Stomach (tissue), 4 donors: ENCODE data around the gene STIM2.

Experiments used
- CTCF ChIP-seq, 7 experiments: fragments of 450-650 bp in 4 of 7; fragments of 200-600 bp in 3 of 7; sonication (generic) in 3 of 7; IDR thresholded peaks; one replicate each; pipeline ENCODE4 v1.5.1; 2016 to 2019; ENCODE audit warnings: antibody characterized with exemption in 7 of 7, control low read depth in 2 of 7, mild to moderate bottlenecking in 1 of 7
- EP300 ChIP-seq: sonication (generic); formaldehyde crosslinking; IDR thresholded peaks from one replicate; pipeline ENCODE4 v1.6.1; 2017; ENCODE audit warnings: antibody characterized with exemption
- POLR2A ChIP-seq, 4 donors: fragments of 450-650 bp; IDR thresholded peaks; one replicate each; pipeline ENCODE4 v1.6.1; 2016; ENCODE audit warnings: antibody characterized with exemption in 4 of 4, control low read depth in 2 of 4, mild to moderate bottlenecking in 1 of 4, moderate library complexity in 1 of 4
- POLR2AphosphoS5 ChIP-seq, 3 donors: sonication (generic); formaldehyde crosslinking; IDR thresholded peaks; one replicate each; pipeline ENCODE4 v1.6.1; 2016; ENCODE audit warnings: antibody characterized with exemption in 3 of 3

- TF ChIP-seq EP300 (no peak), POLR2AphosphoS5 (IDR thresholded peaks at IDR 0.05) (no peak), CTCF (IDR thresholded peaks at IDR 0.05) (no peak), POLR2A (IDR thresholded peaks at IDR 0.05) (no peak)
Observed at GRCh38 chr4:26887143-26887542, 26.5 kb downstream of the STIM2 start.
